HG02588 (cell line): ENCODE results near the gene RYR1.
"Not testable (repeated sequence)": the region's sequence is repeated elsewhere in the genome, so short reads cannot be mapped to it uniquely, and the experiment has no call there.

Experiments used
- ATAC-seq: cut with Tn5 transposase; IDR thresholded peaks from one replicate; pipeline ENCODE4 v1.9.1; 2021; ENCODE audit warnings: mild to moderate bottlenecking, moderate library complexity; ENCODE audit not compliant: unreplicated experiment

Gene RYR1

DNA sequence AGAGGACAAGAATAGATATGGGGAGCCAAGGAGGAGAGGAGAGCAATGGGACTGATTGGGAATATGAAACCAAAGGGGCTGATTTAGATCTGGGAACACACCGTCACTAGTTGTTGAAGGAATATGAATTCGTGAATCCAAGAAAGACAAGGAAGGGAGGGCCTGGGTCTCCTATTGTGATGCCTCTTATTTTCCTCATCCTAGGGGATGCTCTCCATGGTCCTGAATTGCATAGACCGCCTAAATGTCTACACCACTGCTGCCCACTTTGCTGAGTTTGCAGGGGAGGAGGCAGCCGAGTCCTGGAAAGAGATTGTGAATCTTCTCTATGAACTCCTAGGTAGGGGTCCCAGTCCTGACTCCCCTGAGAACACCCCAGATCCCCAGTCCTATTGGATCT lies 21.5 kb downstream of the RYR1 start:
- ATAC-seq: no peak

- ATAC-seq: no peak
These were observed 23.7 kb downstream of the RYR1 start for GRCh38 chr19:38457202-38457601.

GRCh38 chr19:38457690-38458405 lies 24.4 kb downstream of the RYR1 start:
- ATAC-seq: no peak

- no peak for ATAC-seq
These were observed 25.5 kb downstream of the RYR1 start for GRCh38 chr19:38458991-38459390.

DNA sequence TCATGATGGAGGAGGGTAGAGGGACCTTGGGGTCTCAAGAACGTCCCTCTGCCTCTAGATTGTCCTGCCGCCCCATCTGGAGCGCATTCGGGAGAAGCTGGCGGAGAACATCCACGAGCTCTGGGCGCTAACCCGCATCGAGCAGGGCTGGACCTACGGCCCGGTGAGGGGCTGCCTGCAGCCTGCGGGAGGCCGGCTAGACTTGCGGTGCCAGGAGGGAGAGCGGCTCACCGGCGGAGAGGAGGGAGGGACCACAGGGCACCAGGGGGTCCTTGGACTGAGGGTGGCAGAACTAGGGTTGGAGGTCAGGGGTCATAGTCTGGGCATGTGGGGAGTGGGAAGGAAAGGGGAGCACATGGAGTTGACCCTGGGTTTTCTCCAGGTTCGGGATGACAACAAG lies 29.9 kb downstream of the RYR1 start:
- ATAC-seq: no peak

- no peak for ATAC-seq
These were observed 31.1 kb downstream of the RYR1 start for GRCh38 chr19:38464421-38465082.

GRCh38 chr19:38466050-38466449 lies 32.6 kb downstream of the RYR1 start:
- ATAC-seq: no peak

GRCh38 chr19:38467541-38468525 lies 34.3 kb downstream of the RYR1 start:
- ATAC-seq: no peak

- ATAC-seq: no peak
These were observed 35.7 kb downstream of the RYR1 start for GRCh38 chr19:38469151-38469550.

DNA sequence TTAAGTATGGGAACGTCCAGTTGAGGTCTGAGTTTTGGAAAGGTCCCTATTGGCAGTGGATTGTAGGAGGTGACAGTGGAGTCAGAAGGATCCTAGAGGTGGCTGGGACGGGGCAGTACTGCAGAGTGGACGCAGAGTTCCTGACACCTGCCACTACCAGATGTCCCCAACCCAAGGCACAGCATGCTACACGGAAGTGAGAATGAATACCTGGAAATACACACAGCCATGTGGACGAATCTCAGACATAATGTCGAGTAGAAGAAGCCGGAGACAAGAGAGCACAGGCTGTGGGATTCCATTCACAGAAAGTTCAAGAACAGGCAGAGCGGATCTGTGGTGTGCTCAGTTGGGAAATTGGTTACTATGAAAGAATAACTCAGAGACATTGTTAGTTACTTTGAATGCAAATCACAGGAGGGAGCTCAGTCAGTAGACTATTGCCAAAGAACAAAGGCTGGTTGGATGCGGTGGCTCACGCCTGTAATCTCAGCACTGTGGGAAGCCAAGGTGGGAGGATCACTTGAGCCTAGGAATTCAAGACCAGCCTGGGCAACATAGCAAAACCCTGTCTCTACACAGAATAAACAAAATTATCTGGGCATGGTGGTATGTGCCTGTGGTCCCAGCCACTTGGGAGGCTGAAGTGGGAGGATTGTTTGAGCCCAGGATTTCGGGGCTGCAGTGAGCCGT lies 37.4 kb downstream of the RYR1 start:
- no peak for ATAC-seq

GRCh38 chr19:38472725-38473124 lies 39.2 kb downstream of the RYR1 start:
- not testable (repeated sequence) for ATAC-seq

DNA sequence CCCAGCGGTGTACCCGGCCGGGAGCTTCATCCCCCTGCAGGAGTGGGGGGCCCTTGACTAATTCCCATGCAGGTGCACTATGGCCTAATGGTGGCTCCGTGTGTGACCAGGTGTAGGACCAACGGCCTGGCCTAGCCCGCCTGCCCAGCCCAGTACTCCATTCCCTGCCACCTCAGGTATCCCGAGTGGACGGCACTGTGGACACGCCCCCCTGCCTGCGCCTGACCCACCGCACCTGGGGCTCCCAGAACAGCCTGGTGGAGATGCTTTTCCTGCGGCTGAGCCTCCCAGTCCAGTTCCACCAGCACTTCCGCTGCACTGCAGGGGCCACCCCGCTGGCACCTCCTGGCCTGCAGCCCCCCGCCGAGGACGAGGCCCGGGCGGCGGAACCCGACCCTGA lies 39.7 kb downstream of the RYR1 start:
- ATAC-seq: no peak

GRCh38 chr19:38475176-38475575 lies 41.7 kb downstream of the RYR1 start:
- ATAC-seq: no peak

- ATAC-seq: no peak
These were observed 44.9 kb downstream of the RYR1 start for GRCh38 chr19:38478273-38478971.

- ATAC-seq: no peak
These were observed 49.0 kb downstream of the RYR1 start for GRCh38 chr19:38482496-38482895.

GRCh38 chr19:38483016-38483630 lies 49.6 kb downstream of the RYR1 start:
- ATAC-seq: no peak

DNA sequence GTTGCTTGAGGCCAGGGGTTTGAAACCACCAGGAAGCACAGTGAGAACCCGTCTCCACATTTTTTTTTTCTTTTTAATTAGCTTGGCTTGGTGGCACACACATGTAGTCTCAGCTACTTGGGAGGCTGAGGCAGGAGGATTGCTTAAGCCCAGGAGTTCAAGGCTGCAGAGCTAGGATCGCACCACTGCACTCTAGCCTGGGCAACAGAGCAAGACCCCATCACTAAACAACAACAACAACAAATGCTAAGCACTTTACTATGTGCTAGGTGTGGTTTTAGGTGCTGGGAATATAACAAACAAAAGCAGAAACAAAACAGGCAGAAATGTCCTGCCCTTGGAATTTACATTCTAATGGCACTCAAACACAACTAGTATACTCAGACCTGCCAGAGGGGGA lies 51.3 kb downstream of the RYR1 start:
- no peak for ATAC-seq

- no peak for ATAC-seq
These were observed 52.2 kb downstream of the RYR1 start for GRCh38 chr19:38485541-38486285.

- ATAC-seq: no peak
These were observed 53.3 kb downstream of the RYR1 start for GRCh38 chr19:38486731-38487336.
